K562 (cell line): ENCODE results near the gene PRRT2. TPM values are rescaled to one million over a fixed set of nuclear protein-coding genes. Genes with fewer than 3 reads are reported as not detected.

Experiments used
- ERF ChIP-seq: fragments of 450-650 bp; formaldehyde crosslinking; IDR thresholded peaks from 2 replicates; pipeline ENCODE4 v1.4.0; 2020; ENCODE audit warnings: mild to moderate bottlenecking, mixed read lengths
- EWSR1 ChIP-seq: fragments of 450-650 bp; IDR thresholded peaks from 2 replicates; pipeline ENCODE4 v1.6.1; 2018; ENCODE audit warnings: borderline replicate concordance, mild to moderate bottlenecking, low read depth, moderate library complexity; ENCODE audit not compliant: partially characterized antibody
- HDGF ChIP-seq: fragments of 450-650 bp; IDR thresholded peaks from 2 replicates; pipeline ENCODE4 v1.6.1; 2016
- HNRNPH1 ChIP-seq: fragments of 200-400 bp; formaldehyde crosslinking; optimal IDR thresholded peaks from 2 replicates; pipeline ENCODE3; 2017; ENCODE audit warnings: low read depth, mild to moderate bottlenecking, low read length, moderate library complexity
- HNRNPK ChIP-seq: fragments of 200-400 bp; formaldehyde crosslinking; IDR thresholded peaks from one replicate; pipeline ENCODE4 v1.6.1; 2018; ENCODE audit warnings: mild to moderate bottlenecking, low read depth, low read length; ENCODE audit not compliant: poor library complexity, severe bottlenecking
- KDM5B ChIP-seq: fragments of 200-600 bp; sonication (generic); IDR thresholded peaks from 2 replicates; pipeline ENCODE4 v1.6.1; 2012; ENCODE audit warnings: low read depth, mild to moderate bottlenecking, moderate library complexity, low read length, control low read depth, inconsistent platforms; ENCODE audit not compliant: insufficient replicate concordance
- NR0B1 ChIP-seq: fragments of 450-650 bp; IDR thresholded peaks from one replicate; pipeline ENCODE4 v1.6.1; 2018; ENCODE audit warnings: mild to moderate bottlenecking, moderate library complexity; ENCODE audit not compliant: partially characterized antibody
- PCBP2 ChIP-seq: fragments of 200-400 bp; formaldehyde crosslinking; IDR thresholded peaks from 2 replicates; pipeline ENCODE4 v1.6.1; 2018; ENCODE audit warnings: low read length, low read depth, mild to moderate bottlenecking, moderate library complexity; ENCODE audit not compliant: poor library complexity, severe bottlenecking
- PPARD ChIP-seq: fragments of 250-450 bp; sonication (Bioruptor Pico); IDR thresholded peaks from 2 replicates; pipeline ENCODE4 v1.8.0; 2022; ENCODE audit warnings: inconsistent platforms, mild to moderate bottlenecking, moderate library complexity
- RBM39 ChIP-seq: fragments of 200-400 bp; formaldehyde crosslinking; optimal IDR thresholded peaks from 2 replicates; pipeline ENCODE3; 2018; ENCODE audit warnings: low read depth, low read length
- RREB1 ChIP-seq: fragments of 250-450 bp; sonication (Bioruptor Pico); IDR thresholded peaks from 2 replicates; pipeline ENCODE4 v1.4.0; 2020
- TCFL5 ChIP-seq: fragments of 250-450 bp; sonication (Bioruptor Pico); conservative IDR thresholded peaks from 2 replicates; pipeline ENCODE4 v1.6.1; 2021; ENCODE audit warnings: mild to moderate bottlenecking, moderate library complexity, matching md5 sums
- ZBTB12 ChIP-seq: fragments of 250-450 bp; sonication (Bioruptor Pico); IDR thresholded peaks from 2 replicates; pipeline ENCODE4 v1.4.0; 2020
- ZBTB5 ChIP-seq: fragments of 450-650 bp; IDR thresholded peaks from 2 replicates; pipeline ENCODE4 v1.6.1; 2017; ENCODE audit warnings: antibody characterized with exemption
- ZFX ChIP-seq: sonication (generic); formaldehyde crosslinking; IDR thresholded peaks from 2 replicates; pipeline ENCODE4 v1.8.0; 2022; ENCODE audit warnings: mild to moderate bottlenecking, missing genetic modification reagents, moderate library complexity
- ZNF3 ChIP-seq: fragments of 250-450 bp; sonication (Bioruptor Pico); IDR thresholded peaks from 2 replicates; pipeline ENCODE4 v1.5.0; 2021; ENCODE audit warnings: mild to moderate bottlenecking, moderate library complexity
- polyA plus RNA-seq, 8 experiments: library from polyadenylated mRNA; depleted of rRNA in 4 of 8; stranded (reverse) in 5 of 8; unstranded in 3 of 8; fragments of >200 nt; fragmentation: Nextera tagmentation in 2 of 8; fragmentation: Illumina TruSeq in 1 of 8; extraction: Ambion mirVana in 2 of 8; extraction: Trizol in 1 of 8; gene quantifications; 2 replicates each; pipeline versions ENCODE4 v1.2.1 to v1.2.3, GENCODE V29; 2011 to 2014; ENCODE audit warnings: inconsistent platforms in 1 of 8, missing spikeins in 1 of 8
- total RNA-seq, 7 experiments: library from RNA; depleted of rRNA in 6 of 7; stranded (reverse); fragments of >200 nt in 6 of 7; fragmentation: Illumina TruSeq in 2 of 7; extraction: Trizol in 2 of 7; gene quantifications; 2 replicates each; pipeline versions ENCODE4 v1.2.1 to v1.2.3, GENCODE V29; 2011 to 2021; ENCODE audit warnings: low replicate concordance in 1 of 7

Gene PRRT2
- total and polyA plus RNA-seq, 9 of the 15 experiments (the other 6 are each of a cell fraction or from before 2014, with no cell fraction given) = 0.11 to 1.0 (median 0.42) TPM; not detected in 2

- TF ChIP-seq ERF (CRISPR knock-in tag) = peak; percentile 55; the same call in 1 of the 2 replicates
- no peak for TF ChIP-seq HNRNPH1
- TF ChIP-seq ZBTB5 = no peak
- TF ChIP-seq RBM39 = no peak
- no peak for TF ChIP-seq NR0B1
- no peak for TF ChIP-seq EWSR1
- no peak for TF ChIP-seq PCBP2
- TF ChIP-seq ZFX (CRISPR knock-in tag) = peak; percentile 96
- TF ChIP-seq ZNF3 (CRISPR knock-in tag) = no peak
- TF ChIP-seq HNRNPK = no peak
- no peak for TF ChIP-seq TCFL5 (CRISPR knock-in tag)
- peak; percentile 78 for TF ChIP-seq RREB1 (CRISPR knock-in tag)
- TF ChIP-seq HDGF = peak; percentile 83
- TF ChIP-seq KDM5B = peak; percentile 65
- no peak for TF ChIP-seq PPARD (CRISPR knock-in tag)
- TF ChIP-seq ZBTB12 (CRISPR knock-in tag) = 0 out of 2 replicates have a peak, but pooled peaks have one; percentile 6
These were observed 4.4 kb upstream of the PRRT2 start (continued) for GRCh38 chr16:29807426-29808218.
